ENCODE results near the gene KRTAP5-9. TPM values are rescaled to one million over a fixed set of nuclear protein-coding genes. Genes with fewer than 3 reads are reported as not detected.

KRTAP5-9 gene
- total RNA-seq, 1 donor from 2014 or later, result not detected

- Histone ChIP-seq H2AFZ (ENCODE audit: low read depth, low read length) (no peak overlapping the region), H3K27me3 (ENCODE audit: insufficient read depth, low read length) (no peaks in the 10 kb centered on the region), H3K79me2 (ENCODE audit: insufficient read depth, low read length) (no peaks in the 10 kb centered on the region), H3K9ac (ENCODE audit: low read length) (no peak overlapping the region), H4K20me1 (ENCODE audit: insufficient read depth, low read length) (no peaks in the 10 kb centered on the region), H3K4me3 (ENCODE audit: insufficient read depth, low read depth, low read length) (no peak overlapping the region), H3K27ac (ENCODE audit: low read depth, low read length) (no peak overlapping the region), H3K9me3 (ENCODE audit: insufficient read depth, low read depth, low read length) (no peaks in the 10 kb centered on the region), H3K4me1 (ENCODE audit: insufficient read depth, low read length) (no peaks in the 10 kb centered on the region), H3K4me2 (ENCODE audit: low read length) (no peak overlapping the region), H3K36me3 (ENCODE audit: insufficient read depth, low read length) (peaks cover 4% of the 10 kb centered on the region)
- H3K36me3 Mint-ChIP-seq (ENCODE audit: low read depth, unreplicated experiment), result peaks cover 35% of the 10 kb centered on the region
- peaks cover 26% of the 10 kb centered on the region for H3K9me3 Mint-ChIP-seq (ENCODE audit: unreplicated experiment)
- FAIRE-seq (no peak), DNase-seq (ENCODE audit: low read depth) (no peak)
- H3K4me3 Mint-ChIP-seq (ENCODE audit: unreplicated experiment), result no peak overlapping the region
- no peak for TF ChIP-seq CTCF (IDR thresholded peaks at IDR 0.05; ENCODE audit: insufficient read depth, low read depth, low read length)
- no peak overlapping the region for H3K27ac Mint-ChIP-seq (ENCODE audit: unreplicated experiment)
- H3K27me3 Mint-ChIP-seq (ENCODE audit: low read depth, unreplicated experiment), result no peaks in the 10 kb centered on the region
- peaks cover 3% of the 10 kb centered on the region for H3K4me1 Mint-ChIP-seq (ENCODE audit: low read depth, unreplicated experiment)
Observed at GRCh38 chr11:71505001-71505400, 43.2 kb upstream of the KRTAP5-9 start.

- Mint-ChIP-seq H3K4me1 (ENCODE audit: low read depth, unreplicated experiment) (peaks cover 3% of the 10 kb centered on the region), H3K27me3 (ENCODE audit: low read depth, unreplicated experiment) (no peaks in the 10 kb centered on the region), H3K9me3 (ENCODE audit: unreplicated experiment) (peaks cover 33% of the 10 kb centered on the region), H3K4me3 (ENCODE audit: unreplicated experiment) (no peak overlapping the region), H3K36me3 (ENCODE audit: low read depth, unreplicated experiment) (peaks cover 35% of the 10 kb centered on the region), H3K27ac (ENCODE audit: unreplicated experiment) (no peak overlapping the region)
- Histone ChIP-seq H3K27ac (ENCODE audit: low read depth, low read length) (no peak overlapping the region), H3K9me3 (ENCODE audit: insufficient read depth, low read depth, low read length) (peaks cover 4% of the 10 kb centered on the region), H3K27me3 (ENCODE audit: insufficient read depth, low read length) (no peaks in the 10 kb centered on the region), H3K4me2 (ENCODE audit: low read length) (no peak overlapping the region), H3K79me2 (ENCODE audit: insufficient read depth, low read length) (no peaks in the 10 kb centered on the region), H2AFZ (ENCODE audit: low read depth, low read length) (no peak overlapping the region), H4K20me1 (ENCODE audit: insufficient read depth, low read length) (no peaks in the 10 kb centered on the region), H3K4me1 (ENCODE audit: insufficient read depth, low read length) (no peaks in the 10 kb centered on the region), H3K9ac (ENCODE audit: low read length) (no peak overlapping the region), H3K36me3 (ENCODE audit: insufficient read depth, low read length) (peaks cover 3% of the 10 kb centered on the region), H3K4me3 (ENCODE audit: insufficient read depth, low read depth, low read length) (no peak overlapping the region)
- DNase-seq (ENCODE audit: low read depth) (no peak), FAIRE-seq (no peak)
- TF ChIP-seq CTCF (IDR thresholded peaks at IDR 0.05; ENCODE audit: insufficient read depth, low read depth, low read length) (no peak), EZH2 (IDR thresholded peaks at IDR 0.05; ENCODE audit: insufficient read depth, low read length) (no peak)
Observed at GRCh38 chr11:71505781-71506180, 42.4 kb upstream of the KRTAP5-9 start.

DNA sequence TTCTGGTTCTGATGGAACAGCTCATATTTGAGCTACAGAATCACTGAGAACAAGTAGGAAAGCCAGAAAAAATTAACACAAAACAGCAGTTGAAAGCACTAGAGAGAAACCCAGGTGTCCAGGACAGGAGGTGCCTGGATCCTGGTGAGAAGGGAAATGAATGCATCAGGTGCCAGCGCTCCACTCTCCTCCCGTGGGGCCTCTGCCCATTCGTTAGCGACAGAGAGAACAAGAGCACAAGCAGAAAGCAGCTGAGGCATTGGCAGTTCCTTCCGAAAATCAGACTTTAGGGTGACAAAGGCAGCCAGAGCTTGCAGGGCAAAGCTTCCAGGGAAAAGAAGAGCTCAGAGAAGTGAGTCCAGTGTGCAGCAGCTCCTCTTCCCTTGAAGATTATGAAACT is 41.1 kb upstream of the KRTAP5-9 start:
- H3K9me3 Mint-ChIP-seq (ENCODE audit: unreplicated experiment), result peaks cover 42% of the 10 kb centered on the region
- Histone ChIP-seq H3K4me1 (ENCODE audit: insufficient read depth, low read length) (no peaks in the 10 kb centered on the region), H3K9me3 (ENCODE audit: insufficient read depth, low read depth, low read length) (peaks cover 6% of the 10 kb centered on the region), H3K36me3 (ENCODE audit: insufficient read depth, low read length) (peaks cover 3% of the 10 kb centered on the region), H3K79me2 (ENCODE audit: insufficient read depth, low read length) (no peaks in the 10 kb centered on the region), H3K4me3 (ENCODE audit: insufficient read depth, low read depth, low read length) (no peak overlapping the region), H3K27me3 (ENCODE audit: insufficient read depth, low read length) (no peaks in the 10 kb centered on the region), H3K27ac (ENCODE audit: low read depth, low read length) (no peak overlapping the region), H3K4me2 (ENCODE audit: low read length) (no peak overlapping the region), H2AFZ (ENCODE audit: low read depth, low read length) (no peak overlapping the region), H3K9ac (ENCODE audit: low read length) (no peak overlapping the region), H4K20me1 (ENCODE audit: insufficient read depth, low read length) (no peaks in the 10 kb centered on the region)
- FAIRE-seq, result no peak
- peaks cover 3% of the 10 kb centered on the region for H3K27me3 Mint-ChIP-seq (ENCODE audit: low read depth, unreplicated experiment)
- DNase-seq (ENCODE audit: low read depth), result no peak
- H3K4me1 Mint-ChIP-seq (ENCODE audit: low read depth, unreplicated experiment), result peaks cover 3% of the 10 kb centered on the region
- no peak overlapping the region for H3K4me3 Mint-ChIP-seq (ENCODE audit: unreplicated experiment)
- no peak for TF ChIP-seq CTCF (IDR thresholded peaks at IDR 0.05; ENCODE audit: insufficient read depth, low read depth, low read length)
- no peak for TF ChIP-seq EZH2 (IDR thresholded peaks at IDR 0.05; ENCODE audit: insufficient read depth, low read length)
- no peak overlapping the region for H3K27ac Mint-ChIP-seq (ENCODE audit: unreplicated experiment)
- peaks cover 37% of the 10 kb centered on the region for H3K36me3 Mint-ChIP-seq (ENCODE audit: low read depth, unreplicated experiment)

Measured in astrocyte (in vitro differentiated cells and primary cell).